H9 (cell line): ENCODE measurements around the gene RASSF8. TPM values are rescaled to one million over a fixed set of nuclear protein-coding genes. Genes with fewer than 3 reads are reported as not detected.

Experiments
- DNase-seq: peaks from one replicate; pipeline ENCODE4 v3.0.0-alpha.2; 2017
- H2AFZ ChIP-seq: one replicate; pipeline ENCODE4 v1.6.1; 2013; ENCODE audit warnings: mild to moderate bottlenecking, low read length, control low read depth, moderate library complexity
- H2AK5ac ChIP-seq: 2 replicates; pipeline ENCODE4 v1.6.1; 2013; ENCODE audit warnings: low read length, control low read depth, mixed read lengths; ENCODE audit not compliant: insufficient read length
- H2BK120ac ChIP-seq: one replicate; pipeline ENCODE4 v1.6.1; 2013; ENCODE audit warnings: low read depth, mild to moderate bottlenecking, low read length, control low read depth, inconsistent platforms; ENCODE audit not compliant: poor library complexity, severe bottlenecking
- H2BK12ac ChIP-seq: 2 replicates; pipeline ENCODE4 v1.6.1; 2013; ENCODE audit warnings: low read length, control low read depth, mixed read lengths, low read depth; ENCODE audit not compliant: insufficient read length
- H2BK15ac ChIP-seq: 2 replicates; pipeline ENCODE4 v1.6.1; 2013; ENCODE audit warnings: low read depth, low read length, control low read depth
- H2BK20ac ChIP-seq: one replicate; pipeline ENCODE4 v1.6.1; 2013; ENCODE audit warnings: low read depth, mild to moderate bottlenecking, low read length, control low read depth, inconsistent platforms; ENCODE audit not compliant: poor library complexity, severe bottlenecking
- H2BK5ac ChIP-seq: 2 replicates; pipeline ENCODE4 v1.6.1; 2013; ENCODE audit warnings: low read length, control low read depth, mixed read lengths; ENCODE audit not compliant: insufficient read length
- H3K14ac ChIP-seq: 2 replicates; pipeline ENCODE4 v1.6.1; 2013; ENCODE audit warnings: low read length, control low read depth; ENCODE audit not compliant: insufficient read depth
- H3K18ac ChIP-seq: 2 replicates; pipeline ENCODE4 v1.6.1; 2013; ENCODE audit warnings: low read depth, mild to moderate bottlenecking, mixed read lengths, low read length, control low read depth; ENCODE audit not compliant: insufficient read length
- H3K23ac ChIP-seq: 2 replicates; pipeline ENCODE4 v1.6.1; 2013; ENCODE audit warnings: low read length, control low read depth, mixed read lengths, low read depth; ENCODE audit not compliant: insufficient read length
- H3K23me2 ChIP-seq: 2 replicates; pipeline ENCODE4 v1.6.1; 2013; ENCODE audit warnings: low read depth, mild to moderate bottlenecking, mixed read lengths, low read length, control low read depth; ENCODE audit not compliant: insufficient read length, poor library complexity, severe bottlenecking
- H3K27ac ChIP-seq: 2 replicates; pipeline ENCODE4 v1.5.1; 2013; ENCODE audit warnings: low read length, control low read depth, mixed read lengths, low read depth; ENCODE audit not compliant: insufficient read length
- H3K27me3 ChIP-seq: 2 replicates; pipeline ENCODE4 v1.6.1; 2013; ENCODE audit warnings: low read length, control low read depth, inconsistent platforms; ENCODE audit not compliant: insufficient read depth
- H3K4ac ChIP-seq: 2 replicates; pipeline ENCODE4 v1.6.1; 2013; ENCODE audit warnings: low read depth, mild to moderate bottlenecking, control low read depth, inconsistent platforms, low read length, moderate library complexity
- H3K4me1 ChIP-seq: 2 replicates; pipeline ENCODE4 v1.6.1; 2013; ENCODE audit warnings: low read length, control low read depth, inconsistent platforms; ENCODE audit not compliant: insufficient read depth
- H3K4me2 ChIP-seq: 2 replicates; pipeline ENCODE4 v1.6.1; 2013; ENCODE audit warnings: low read length, control low read depth, mixed read lengths; ENCODE audit not compliant: insufficient read length, insufficient read depth
- H3K56ac ChIP-seq: 2 replicates; pipeline ENCODE4 v1.6.1; 2013; ENCODE audit warnings: low read depth, mild to moderate bottlenecking, mixed read lengths, low read length, control low read depth; ENCODE audit not compliant: insufficient read length
- H3K79me1 ChIP-seq: 2 replicates; pipeline ENCODE4 v1.6.1; 2013; ENCODE audit warnings: low read depth, mild to moderate bottlenecking, moderate library complexity, low read length, control low read depth, inconsistent platforms; ENCODE audit not compliant: insufficient read depth, poor library complexity, severe bottlenecking
- H3K79me2 ChIP-seq: 2 replicates; pipeline ENCODE4 v1.6.1; 2013; ENCODE audit warnings: low read length, control low read depth, inconsistent platforms; ENCODE audit not compliant: insufficient read depth
- H3K9ac ChIP-seq: 2 replicates; pipeline ENCODE4 v1.6.1; 2013; ENCODE audit warnings: low read length, control low read depth, mixed read lengths; ENCODE audit not compliant: insufficient read length; ENCODE audit errors: extremely low read depth
- H3K9me3 ChIP-seq: one replicate; pipeline ENCODE4 v1.6.1; 2013; ENCODE audit warnings: low read depth, low read length, inconsistent platforms; ENCODE audit not compliant: control insufficient read depth
- H3T11ph ChIP-seq: one replicate; pipeline ENCODE4 v1.6.1; 2013; ENCODE audit warnings: mild to moderate bottlenecking, low read length, control low read depth, inconsistent platforms
- H4K20me1 ChIP-seq: one replicate; pipeline ENCODE4 v1.6.1; 2013; ENCODE audit not compliant: control insufficient read depth, insufficient read length, insufficient read depth
- H4K5ac ChIP-seq: 2 replicates; pipeline ENCODE4 v1.6.1; 2013; ENCODE audit warnings: low read depth, mild to moderate bottlenecking, mixed read lengths, low read length, control low read depth; ENCODE audit not compliant: insufficient read length
- H4K8ac ChIP-seq: replicated peaks from 2 replicates; pipeline ENCODE4 v1.6.1; 2013; ENCODE audit warnings: low read length, control low read depth, mixed read lengths, low read depth; ENCODE audit not compliant: insufficient read length
- H4K91ac ChIP-seq: 2 replicates; pipeline ENCODE4 v1.6.1; 2013; ENCODE audit warnings: low read depth, mild to moderate bottlenecking, moderate library complexity, mixed read lengths, low read length, control low read depth; ENCODE audit not compliant: insufficient read length
- H3K27ac Mint-ChIP-seq, 3 experiments: 2 replicates in 2 of 3; 3 replicates in 1 of 3; pipeline ENCODE4 v1.8.0; 2020 to 2021; ENCODE audit warnings: mixed read lengths in 3 of 3, mild to moderate bottlenecking in 1 of 3, moderate library complexity in 1 of 3
- H3K27me3 Mint-ChIP-seq: 2 replicates; pipeline ENCODE4 v1.8.0; 2021; ENCODE audit warnings: low read depth, mild to moderate bottlenecking, moderate library complexity, mixed read lengths
- H3K36me3 Mint-ChIP-seq, 3 experiments: 2 replicates in 2 of 3; 3 replicates in 1 of 3; pipeline ENCODE4 v1.8.0; 2020 to 2021; ENCODE audit warnings: low read depth in 3 of 3, mixed read lengths in 3 of 3; ENCODE audit not compliant: insufficient read depth in 1 of 3
- H3K4me1 Mint-ChIP-seq, 2 experiments: 2 replicates each; pipeline ENCODE4 v1.8.0; 2020; ENCODE audit warnings: mixed read lengths in 2 of 2
- H3K4me3 Mint-ChIP-seq, 2 experiments: 2 replicates in 1 of 2; 3 replicates in 1 of 2; pipeline ENCODE4 v1.8.0; 2020 to 2021; ENCODE audit warnings: mild to moderate bottlenecking in 2 of 2, mixed read lengths in 2 of 2, moderate library complexity in 1 of 2
- H3K9me3 Mint-ChIP-seq, 2 experiments: 2 replicates in 1 of 2; 3 replicates in 1 of 2; pipeline ENCODE4 v1.8.0; 2020; ENCODE audit warnings: mild to moderate bottlenecking in 2 of 2, mixed read lengths in 2 of 2, moderate library complexity in 1 of 2
- CTCF ChIP-seq: fragments of 200-600 bp; sonication (generic); conservative IDR thresholded peaks from 3 replicates; pipeline ENCODE4 v1.8.0; 2021; ENCODE audit warnings: antibody characterized with exemption, mild to moderate bottlenecking
- WGBS: extraction: QIAGEN DNeasy Blood & Tissue Kit; methylation state at CpG from one replicate; pipeline ENCODE4 v1.1.7; 2013; ENCODE audit warnings: missing lambda C conversion rate, low lambda C conversion rate, mixed read lengths; ENCODE audit not compliant: insufficient read length; ENCODE audit errors: extremely low coverage; 5-methylcytosine and 5-hydroxymethylcytosine counted together
- total RNA-seq: library from RNA; stranded (reverse); gene quantifications from 2 replicates; pipeline ENCODE4 v1.2.1, GENCODE V29; 2021

Gene RASSF8
- total RNA-seq, 1 experiment from 2014 or later = 38.8 TPM

DNA sequence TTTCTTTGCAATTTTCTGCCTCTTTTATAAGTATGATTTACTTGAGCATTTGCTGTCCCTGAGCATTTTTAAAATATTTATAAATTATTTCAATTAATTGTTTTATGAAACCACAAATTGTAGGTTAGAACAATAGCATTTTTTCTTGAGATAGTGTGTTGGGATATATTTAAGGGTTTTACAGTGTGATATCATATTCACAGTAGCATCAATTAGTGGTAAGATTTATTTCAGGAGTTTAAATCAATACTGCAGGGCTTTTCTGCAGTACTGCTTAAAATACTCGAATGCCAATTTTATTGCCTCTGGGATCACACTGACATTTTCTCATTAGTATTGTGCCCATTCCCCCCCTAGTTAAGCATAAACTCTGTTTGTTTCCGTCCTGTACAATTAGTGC is 84.2 kb downstream of the RASSF8 start:
- WGBS = no CpG with 5 or more reads among the region's 2 CpGs
- no peak for DNase-seq
- Histone ChIP-seq H3K56ac (no peak overlapping the region), H4K20me1 (no peaks in the 10 kb centered on the region), H4K91ac (no peak overlapping the region), H4K5ac (no peak overlapping the region), H3K27ac (no peak overlapping the region), H3T11ph (no peak overlapping the region), H3K4me2 (no peak overlapping the region), H3K9me3 (no peaks in the 10 kb centered on the region), H2AFZ (no peak overlapping the region), H3K79me2 (no peaks in the 10 kb centered on the region), H3K9ac (no peak overlapping the region), H3K23ac (no peak overlapping the region), H2BK15ac (no peak overlapping the region), H2BK12ac (no peak overlapping the region), H3K18ac (no peak overlapping the region), H2BK120ac (no peak overlapping the region), H2BK20ac (no peak overlapping the region), H3K4ac (no peak overlapping the region), H3K79me1 (no peaks in the 10 kb centered on the region), H3K14ac (no peak overlapping the region), H2BK5ac (no peak overlapping the region), H3K27me3 (no peaks in the 10 kb centered on the region), H3K23me2 (no peaks in the 10 kb centered on the region), H3K4me1 (peaks cover 6% of the 10 kb centered on the region; the same call in 1 of the 2 replicates), H2AK5ac (no peak overlapping the region), H4K8ac (no peak overlapping the region)
- H3K9me3 Mint-ChIP-seq = no peaks in the 10 kb centered on the region
- H3K4me3 Mint-ChIP-seq = no peak overlapping the region
- peaks cover 4% of the 10 kb centered on the region; the same call in 1 of the 2 replicates for H3K27me3 Mint-ChIP-seq
- peaks cover 22 to 34% of the 10 kb centered on the region in 2 experiments for H3K4me1 Mint-ChIP-seq
- H3K27ac Mint-ChIP-seq = no peak overlapping the region; a peak in 1 of 7 replicates
- no peak for TF ChIP-seq CTCF
- H3K36me3 Mint-ChIP-seq = no peaks in the 10 kb centered on the region
